Liver (tissue), 9 donors: Measurements from ENCODE around the gene MCF2. TPM values are rescaled to one million over a fixed set of nuclear protein-coding genes. Genes with fewer than 3 reads are reported as not detected.

Source experiments
- DNase-seq: peaks from one replicate; pipeline ENCODE4 v3.0.0-alpha.2; 2017; ENCODE audit warnings: low spot score
- H3K27ac ChIP-seq, 2 donors: one replicate each; pipeline ENCODE4 v1.7.0; 2013; ENCODE audit warnings: inconsistent platforms in 2 of 2, low read length in 2 of 2, control low read depth in 1 of 2, low read depth in 1 of 2, mild to moderate bottlenecking in 1 of 2
- H3K27me3 ChIP-seq, 4 donors: one replicate each; pipeline versions ENCODE4 v1.6.1 to v1.7.0; 2013; ENCODE audit warnings: low read length in 3 of 4, inconsistent platforms in 1 of 4, mild to moderate bottlenecking in 1 of 4, moderate library complexity in 1 of 4; ENCODE audit not compliant: control insufficient read depth in 4 of 4, insufficient read depth in 4 of 4
- H3K36me3 ChIP-seq, 4 donors: one replicate each; pipeline versions ENCODE4 v1.6.1 to v1.7.0; 2013; ENCODE audit warnings: low read length in 3 of 4, mild to moderate bottlenecking in 3 of 4, low read depth in 1 of 4, moderate library complexity in 1 of 4; ENCODE audit not compliant: control insufficient read depth in 4 of 4, insufficient read depth in 3 of 4
- H3K4me1 ChIP-seq, 4 donors: one replicate each; pipeline versions ENCODE4 v1.6.1 to v1.7.0; 2013; ENCODE audit warnings: low read length in 3 of 4, mild to moderate bottlenecking in 3 of 4, moderate library complexity in 1 of 4; ENCODE audit not compliant: control insufficient read depth in 4 of 4, insufficient read depth in 4 of 4
- H3K4me3 ChIP-seq, 3 donors: one replicate each; pipeline versions ENCODE4 v1.6.1 to v1.7.0; 2013; ENCODE audit warnings: low read length in 3 of 3, control low read depth in 1 of 3, low read depth in 1 of 3, mild to moderate bottlenecking in 1 of 3
- H3K9ac ChIP-seq, 2 donors: one replicate each; pipeline ENCODE4 v1.7.0; 2013; ENCODE audit warnings: low read length in 2 of 2, mild to moderate bottlenecking in 2 of 2, moderate library complexity in 2 of 2, control low read depth in 1 of 2, low read depth in 1 of 2
- H3K9me3 ChIP-seq, 4 donors: one replicate each; pipeline versions ENCODE4 v1.6.1 to v1.7.0; 2013; ENCODE audit warnings: low read length in 3 of 4; ENCODE audit not compliant: control insufficient read depth in 4 of 4
- ATF3 ChIP-seq: IDR thresholded peaks from 2 replicates; pipeline ENCODE4 v1.6.1; 2016; ENCODE audit warnings: antibody characterized with exemption
- EGR1 ChIP-seq, 2 donors: IDR thresholded peaks; 2 replicates each; pipeline ENCODE4 v1.6.1; 2016 to 2018; ENCODE audit warnings: antibody characterized with exemption in 2 of 2, low read depth in 2 of 2
- FOXA1 ChIP-seq: IDR thresholded peaks from 2 replicates; pipeline ENCODE4 v1.6.1; 2016; ENCODE audit warnings: antibody characterized with exemption
- FOXA2 ChIP-seq: IDR thresholded peaks from 2 replicates; pipeline ENCODE4 v1.6.1; 2016; ENCODE audit warnings: antibody characterized with exemption
- GABPA ChIP-seq, 2 donors: IDR thresholded peaks in 1 of 2; conservative IDR thresholded peaks in 1 of 2; 2 replicates each; pipeline ENCODE4 v1.6.1; 2016; ENCODE audit warnings: antibody characterized with exemption in 2 of 2, mild to moderate bottlenecking in 1 of 2, moderate library complexity in 1 of 2
- HNF4A ChIP-seq, 2 donors: conservative IDR thresholded peaks; 2 replicates each; pipeline ENCODE4 v1.6.1; 2016; ENCODE audit warnings: antibody characterized with exemption in 2 of 2, mild to moderate bottlenecking in 2 of 2
- HNF4G ChIP-seq: IDR thresholded peaks from 2 replicates; pipeline ENCODE4 v1.6.1; 2016; ENCODE audit warnings: antibody characterized with exemption
- JUND ChIP-seq, 2 donors: IDR thresholded peaks; 2 replicates each; pipeline ENCODE4 v1.6.1; 2016; ENCODE audit warnings: antibody characterized with exemption in 2 of 2
- NR2F2 ChIP-seq: IDR thresholded peaks from 2 replicates; pipeline ENCODE4 v1.6.1; 2016; ENCODE audit warnings: antibody characterized with exemption
- RAD21 ChIP-seq, 2 donors: IDR thresholded peaks; 2 replicates each; pipeline ENCODE4 v1.6.1; 2016; ENCODE audit warnings: antibody characterized with exemption in 2 of 2, mild to moderate bottlenecking in 2 of 2
- RXRA ChIP-seq, 2 donors: IDR thresholded peaks; 2 replicates each; pipeline ENCODE4 v1.6.1; 2017 to 2018; ENCODE audit warnings: antibody characterized with exemption in 2 of 2, mild to moderate bottlenecking in 1 of 2
- SP1 ChIP-seq: IDR thresholded peaks from 2 replicates; pipeline ENCODE4 v1.6.1; 2018; ENCODE audit warnings: antibody characterized with exemption, mild to moderate bottlenecking
- TAF1 ChIP-seq: conservative IDR thresholded peaks from 2 replicates; pipeline ENCODE4 v1.6.1; 2016; ENCODE audit warnings: antibody characterized with exemption, mild to moderate bottlenecking
- YY1 ChIP-seq: IDR thresholded peaks from 2 replicates; pipeline ENCODE4 v1.6.1; 2016; ENCODE audit warnings: antibody characterized with exemption, mild to moderate bottlenecking
- ZBTB33 ChIP-seq: IDR thresholded peaks from 2 replicates; pipeline ENCODE4 v1.6.1; 2016; ENCODE audit warnings: antibody characterized with exemption
- WGBS: extraction: QIAGEN DNeasy Blood & Tissue Kit; methylation state at CpG from one replicate; pipeline ENCODE4 v1.1.7; 2013; 5-methylcytosine and 5-hydroxymethylcytosine counted together
- polyA plus RNA-seq, 2 donors: library from polyadenylated mRNA; stranded (reverse) in 1 of 2; unstranded in 1 of 2; fragments of 200-250 nt in 1 of 2; fragments of >200 nt in 1 of 2; fragmentation: Nextera tagmentation in 1 of 2; extraction: Ambion mirVana in 1 of 2; gene quantifications; one replicate each; pipeline versions ENCODE4 v1.2.1 to v1.2.3, GENCODE V29; 2013 to 2015
- total RNA-seq, 2 donors: library from RNA; depleted of rRNA; stranded (reverse); fragments of >200 nt; gene quantifications; one replicate each; pipeline ENCODE4 v1.2.3, GENCODE V29; 2014
- TF ChIP-seq, protein P1 (sequence below): IDR thresholded peaks from 2 replicates; pipeline ENCODE4 v1.6.1; 2016; ENCODE audit warnings: antibody characterized with exemption, mild to moderate bottlenecking
- TF ChIP-seq, protein P2 (sequence below): fragments of 150-350 bp; IDR thresholded peaks from 2 replicates; pipeline ENCODE4 v1.5.1; 2017; ENCODE audit warnings: improper control_type of control experiment, low read depth, low read length; ENCODE audit not compliant: missing input control
- TF ChIP-seq, protein P3 (sequence below): IDR thresholded peaks from 2 replicates; pipeline ENCODE4 v1.6.1; 2016; ENCODE audit warnings: antibody characterized with exemption
- donor health status: healthy.
- donor health status: healthy.
- donor health status: healthy.
- donor health status: healthy.
- donor health status: healthy.

MCF2 gene
- total and polyA plus RNA-seq, 4 donors = 0.03 to 0.33 (median 0.08) TPM

DNA sequence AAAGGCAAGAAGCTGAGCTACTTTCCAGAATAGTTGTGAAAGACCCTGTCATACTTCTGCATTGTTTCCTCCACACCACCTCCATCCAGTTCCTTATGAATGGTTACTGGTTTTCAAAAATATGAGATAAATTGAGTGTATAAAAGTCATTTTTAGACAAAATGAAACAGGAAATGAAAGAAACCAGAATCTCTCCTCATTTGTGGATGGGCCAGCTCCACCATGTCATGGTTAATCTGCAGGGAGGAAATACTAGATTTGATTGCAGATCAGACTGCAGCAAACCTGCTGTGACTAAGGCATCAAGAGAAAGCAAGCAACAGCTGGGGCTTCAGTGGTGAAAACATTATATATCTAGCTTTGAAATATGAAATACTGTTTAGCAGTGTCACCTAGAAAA, 153.6 kb downstream of the MCF2 start:
- H3K4me3 ChIP-seq = no peak overlapping the region
- H3K4me1 ChIP-seq = no peaks in the 10 kb centered on the region
- H3K27me3 ChIP-seq = no peaks in the 10 kb centered on the region
- H3K9me3 ChIP-seq = no peaks in the 10 kb centered on the region
- TF ChIP-seq YY1 = no peak
- TF ChIP-seq GABPA (IDR thresholded peaks at IDR 0.05 in 1 of 2, conservative IDR thresholded peaks at IDR 0.05 in 1 of 2) = no peak
- peaks cover 1 to 26% (median 18%) of the 10 kb centered on the region in 4 donors for H3K36me3 ChIP-seq
- no peak overlapping the region for H3K27ac ChIP-seq
- no peak overlapping the region for H3K9ac ChIP-seq
- DNase-seq = no peak

GRCh38 chrX:139544591-139544990, 163.4 kb downstream of the MCF2 start:
- no peak overlapping the region for H3K4me3 ChIP-seq
- H3K27ac ChIP-seq = peak overlapping the region; percentile 44 to 55
- H3K9me3 ChIP-seq = no peaks in the 10 kb centered on the region
- H3K9ac ChIP-seq = no peak overlapping the region
- H3K36me3 ChIP-seq = peaks cover 0 to 3% (median 1%) of the 10 kb centered on the region in 4 donors
- H3K27me3 ChIP-seq = no peaks in the 10 kb centered on the region
- DNase-seq = no peak
- no peak for TF ChIP-seq ATF3
- peaks cover 3 to 37% (median 29%) of the 10 kb centered on the region in 4 donors for H3K4me1 ChIP-seq
- WGBS = 43% methylated on average over 3 of the region's 3 CpGs

DNA sequence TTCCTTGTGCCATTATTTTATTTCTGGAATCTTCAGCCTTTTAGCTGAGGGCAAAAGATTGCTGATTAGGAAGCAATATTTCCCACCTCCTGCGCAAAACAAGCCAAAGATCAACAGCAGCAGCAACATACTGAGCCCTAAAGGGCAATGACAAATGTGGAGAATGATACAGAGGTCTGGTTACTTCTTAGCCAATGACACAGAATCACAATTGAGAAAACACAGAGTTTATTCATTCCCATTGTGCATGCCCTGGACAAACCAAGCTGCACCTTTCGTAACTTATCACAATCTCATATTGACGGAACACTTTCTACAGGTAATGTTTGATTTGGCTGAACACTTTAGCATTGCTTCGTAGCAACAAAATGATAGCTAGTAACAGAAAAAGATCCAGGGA, 164.0 kb downstream of the MCF2 start:
- Histone ChIP-seq H3K27ac (peak overlapping the region; percentile 81 to 93), H3K27me3 (no peaks in the 10 kb centered on the region), H3K4me1 (peaks cover 7 to 43% (median 31%) of the 10 kb centered on the region in 4 donors), H3K9me3 (no peaks in the 10 kb centered on the region), H3K36me3 (peaks cover 0 to 4% (median 2%) of the 10 kb centered on the region in 4 donors), H3K9ac (no peak overlapping the region), H3K4me3 (no peak overlapping the region)
- peak; percentile 81 for TF ChIP-seq FOXA2
- peak; percentile 49 for TF ChIP-seq YY1
- peak; percentile 62 to 86 for TF ChIP-seq RXRA (IDR thresholded peaks at IDR 0.05)
- TF ChIP-seq, protein P1, sequence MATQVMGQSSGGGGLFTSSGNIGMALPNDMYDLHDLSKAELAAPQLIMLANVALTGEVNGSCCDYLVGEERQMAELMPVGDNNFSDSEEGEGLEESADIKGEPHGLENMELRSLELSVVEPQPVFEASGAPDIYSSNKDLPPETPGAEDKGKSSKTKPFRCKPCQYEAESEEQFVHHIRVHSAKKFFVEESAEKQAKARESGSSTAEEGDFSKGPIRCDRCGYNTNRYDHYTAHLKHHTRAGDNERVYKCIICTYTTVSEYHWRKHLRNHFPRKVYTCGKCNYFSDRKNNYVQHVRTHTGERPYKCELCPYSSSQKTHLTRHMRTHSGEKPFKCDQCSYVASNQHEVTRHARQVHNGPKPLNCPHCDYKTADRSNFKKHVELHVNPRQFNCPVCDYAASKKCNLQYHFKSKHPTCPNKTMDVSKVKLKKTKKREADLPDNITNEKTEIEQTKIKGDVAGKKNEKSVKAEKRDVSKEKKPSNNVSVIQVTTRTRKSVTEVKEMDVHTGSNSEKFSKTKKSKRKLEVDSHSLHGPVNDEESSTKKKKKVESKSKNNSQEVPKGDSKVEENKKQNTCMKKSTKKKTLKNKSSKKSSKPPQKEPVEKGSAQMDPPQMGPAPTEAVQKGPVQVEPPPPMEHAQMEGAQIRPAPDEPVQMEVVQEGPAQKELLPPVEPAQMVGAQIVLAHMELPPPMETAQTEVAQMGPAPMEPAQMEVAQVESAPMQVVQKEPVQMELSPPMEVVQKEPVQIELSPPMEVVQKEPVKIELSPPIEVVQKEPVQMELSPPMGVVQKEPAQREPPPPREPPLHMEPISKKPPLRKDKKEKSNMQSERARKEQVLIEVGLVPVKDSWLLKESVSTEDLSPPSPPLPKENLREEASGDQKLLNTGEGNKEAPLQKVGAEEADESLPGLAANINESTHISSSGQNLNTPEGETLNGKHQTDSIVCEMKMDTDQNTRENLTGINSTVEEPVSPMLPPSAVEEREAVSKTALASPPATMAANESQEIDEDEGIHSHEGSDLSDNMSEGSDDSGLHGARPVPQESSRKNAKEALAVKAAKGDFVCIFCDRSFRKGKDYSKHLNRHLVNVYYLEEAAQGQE = peak; percentile 74
- TF ChIP-seq, protein P2, sequence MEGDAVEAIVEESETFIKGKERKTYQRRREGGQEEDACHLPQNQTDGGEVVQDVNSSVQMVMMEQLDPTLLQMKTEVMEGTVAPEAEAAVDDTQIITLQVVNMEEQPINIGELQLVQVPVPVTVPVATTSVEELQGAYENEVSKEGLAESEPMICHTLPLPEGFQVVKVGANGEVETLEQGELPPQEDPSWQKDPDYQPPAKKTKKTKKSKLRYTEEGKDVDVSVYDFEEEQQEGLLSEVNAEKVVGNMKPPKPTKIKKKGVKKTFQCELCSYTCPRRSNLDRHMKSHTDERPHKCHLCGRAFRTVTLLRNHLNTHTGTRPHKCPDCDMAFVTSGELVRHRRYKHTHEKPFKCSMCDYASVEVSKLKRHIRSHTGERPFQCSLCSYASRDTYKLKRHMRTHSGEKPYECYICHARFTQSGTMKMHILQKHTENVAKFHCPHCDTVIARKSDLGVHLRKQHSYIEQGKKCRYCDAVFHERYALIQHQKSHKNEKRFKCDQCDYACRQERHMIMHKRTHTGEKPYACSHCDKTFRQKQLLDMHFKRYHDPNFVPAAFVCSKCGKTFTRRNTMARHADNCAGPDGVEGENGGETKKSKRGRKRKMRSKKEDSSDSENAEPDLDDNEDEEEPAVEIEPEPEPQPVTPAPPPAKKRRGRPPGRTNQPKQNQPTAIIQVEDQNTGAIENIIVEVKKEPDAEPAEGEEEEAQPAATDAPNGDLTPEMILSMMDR = no peak
- TF ChIP-seq FOXA1 = peak; percentile 45
- peak; percentile 27 to 47 for TF ChIP-seq RAD21 (IDR thresholded peaks at IDR 0.05)
- TF ChIP-seq EGR1 (IDR thresholded peaks at IDR 0.05; ENCODE audit: low read depth in 2 of 2) = peak in 1 of 2 donors; percentile 57
- no peak for TF ChIP-seq JUND (IDR thresholded peaks at IDR 0.05)
- TF ChIP-seq TAF1 = peak; percentile 72
- TF ChIP-seq GABPA (IDR thresholded peaks at IDR 0.05 in 1 of 2, conservative IDR thresholded peaks at IDR 0.05 in 1 of 2) = no peak
- TF ChIP-seq HNF4G = peak; percentile 19
- no peak for TF ChIP-seq NR2F2
- TF ChIP-seq, protein P3, sequence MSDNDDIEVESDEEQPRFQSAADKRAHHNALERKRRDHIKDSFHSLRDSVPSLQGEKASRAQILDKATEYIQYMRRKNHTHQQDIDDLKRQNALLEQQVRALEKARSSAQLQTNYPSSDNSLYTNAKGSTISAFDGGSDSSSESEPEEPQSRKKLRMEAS = no peak
- TF ChIP-seq HNF4A (conservative IDR thresholded peaks at IDR 0.05) = peak; percentile 69 to 85
- TF ChIP-seq ATF3 = no peak
- peak; percentile 66 for TF ChIP-seq SP1
- TF ChIP-seq ZBTB33 = peak; percentile 58
- DNase-seq = no peak
- 36% methylated on average over 4 of the region's 4 CpGs for WGBS
